ENCODE results near the gene ANGPT4.

DNA sequence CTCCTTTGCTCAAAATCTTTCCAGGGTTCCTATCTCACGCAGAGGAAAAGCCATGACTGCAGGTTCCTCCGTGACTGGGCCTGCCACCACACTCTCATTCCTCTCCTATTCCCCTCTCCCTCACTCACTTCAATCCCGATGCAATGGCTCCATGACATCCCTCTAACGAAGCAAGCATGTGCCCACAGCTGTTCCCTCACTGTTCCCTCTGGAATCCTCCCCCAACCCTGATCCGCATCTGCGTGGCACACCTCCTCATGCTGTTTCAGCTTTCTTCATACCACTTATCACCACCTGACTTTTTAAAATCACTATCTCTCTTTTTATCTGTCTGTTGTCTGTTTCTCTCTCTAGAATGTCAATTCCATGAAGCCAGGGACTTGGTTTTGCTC is 25.5 kb downstream of the ANGPT4 start:
- TF ChIP-seq, protein P1, sequence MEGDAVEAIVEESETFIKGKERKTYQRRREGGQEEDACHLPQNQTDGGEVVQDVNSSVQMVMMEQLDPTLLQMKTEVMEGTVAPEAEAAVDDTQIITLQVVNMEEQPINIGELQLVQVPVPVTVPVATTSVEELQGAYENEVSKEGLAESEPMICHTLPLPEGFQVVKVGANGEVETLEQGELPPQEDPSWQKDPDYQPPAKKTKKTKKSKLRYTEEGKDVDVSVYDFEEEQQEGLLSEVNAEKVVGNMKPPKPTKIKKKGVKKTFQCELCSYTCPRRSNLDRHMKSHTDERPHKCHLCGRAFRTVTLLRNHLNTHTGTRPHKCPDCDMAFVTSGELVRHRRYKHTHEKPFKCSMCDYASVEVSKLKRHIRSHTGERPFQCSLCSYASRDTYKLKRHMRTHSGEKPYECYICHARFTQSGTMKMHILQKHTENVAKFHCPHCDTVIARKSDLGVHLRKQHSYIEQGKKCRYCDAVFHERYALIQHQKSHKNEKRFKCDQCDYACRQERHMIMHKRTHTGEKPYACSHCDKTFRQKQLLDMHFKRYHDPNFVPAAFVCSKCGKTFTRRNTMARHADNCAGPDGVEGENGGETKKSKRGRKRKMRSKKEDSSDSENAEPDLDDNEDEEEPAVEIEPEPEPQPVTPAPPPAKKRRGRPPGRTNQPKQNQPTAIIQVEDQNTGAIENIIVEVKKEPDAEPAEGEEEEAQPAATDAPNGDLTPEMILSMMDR (IDR thresholded peaks at IDR 0.05 in 4 of 5, conservative IDR thresholded peaks at IDR 0.05 in 1 of 5): no peak
- TF ChIP-seq POLR2A (IDR thresholded peaks at IDR 0.05): no peak

All from gastrocnemius medialis (tissue), 4 donors.